Measurements from ENCODE around the gene PRSS33.
A peak's percentile ranks its signal among the peaks of the same experiment; 100 is the strongest.

The PRSS33 gene

DNA sequence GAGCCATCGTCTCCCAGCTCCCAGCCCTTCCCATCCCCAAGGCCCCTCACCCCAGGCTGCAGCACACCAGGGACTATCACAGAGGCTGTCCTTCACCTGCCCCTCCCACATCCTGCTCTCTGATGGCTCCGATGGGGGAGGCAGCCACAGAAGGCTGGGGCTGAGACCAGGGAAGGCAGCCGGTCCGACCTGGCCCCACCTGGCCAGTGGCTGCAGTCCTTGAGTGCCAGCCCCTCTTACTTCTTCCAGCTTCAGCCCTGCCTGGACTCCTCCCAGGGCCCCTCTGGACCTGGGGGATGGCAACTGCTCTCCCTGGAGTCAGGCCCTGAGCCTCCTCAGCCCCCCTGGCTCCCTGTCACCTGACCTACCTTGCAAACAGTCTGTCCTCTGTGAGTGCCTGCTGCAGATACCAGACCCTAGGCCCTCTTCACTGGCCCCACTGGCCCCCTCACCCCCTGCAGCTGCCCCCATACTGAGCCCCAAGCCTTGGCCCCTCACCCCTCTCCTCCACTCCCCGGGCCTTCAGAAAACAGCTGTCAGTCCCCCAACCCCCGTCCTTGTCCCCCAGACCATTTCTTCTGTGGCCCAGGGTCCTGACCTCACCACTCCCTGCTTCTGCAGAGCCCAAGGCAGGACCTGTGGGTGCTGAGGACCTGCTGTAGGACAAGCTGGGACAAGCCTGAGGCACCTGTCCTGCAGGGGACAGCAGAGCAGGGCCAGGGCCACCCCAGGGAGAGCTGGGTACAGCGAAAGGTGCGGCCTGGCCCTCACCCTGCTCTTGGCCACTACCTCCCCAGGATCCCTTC lies 47.5 kb downstream of the PRSS33 start:
- no peak for DNase-seq

GRCh38 chr16:2738615-2739014 lies 48.7 kb downstream of the PRSS33 start:
- DNase-seq: no peak

DNA sequence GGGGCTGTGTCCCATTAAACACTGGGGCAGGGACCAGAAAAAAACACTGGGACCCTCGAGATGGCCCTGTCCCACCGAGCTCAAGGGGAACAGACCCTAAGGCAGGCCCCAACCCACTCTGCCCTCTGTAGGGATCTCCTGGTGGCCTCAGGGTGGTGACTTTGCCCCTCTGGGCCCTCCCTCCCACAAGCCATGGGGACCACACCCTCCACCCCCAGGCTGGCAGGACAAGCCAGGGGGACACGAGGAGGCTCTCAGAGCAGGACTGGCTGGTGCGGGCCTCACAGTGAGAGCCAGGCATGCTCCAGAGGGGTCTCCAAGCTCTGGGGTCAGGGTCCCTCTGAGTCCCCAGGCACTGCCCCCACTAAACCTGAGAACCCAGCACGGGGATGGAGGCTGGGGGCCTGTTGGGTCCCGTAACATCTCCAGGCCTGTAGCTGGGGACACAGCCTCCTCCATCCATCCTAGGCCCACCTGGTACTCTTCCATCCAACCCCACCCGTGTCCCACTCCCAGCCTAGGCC lies 49.4 kb downstream of the PRSS33 start:
- no peak for DNase-seq

DNA sequence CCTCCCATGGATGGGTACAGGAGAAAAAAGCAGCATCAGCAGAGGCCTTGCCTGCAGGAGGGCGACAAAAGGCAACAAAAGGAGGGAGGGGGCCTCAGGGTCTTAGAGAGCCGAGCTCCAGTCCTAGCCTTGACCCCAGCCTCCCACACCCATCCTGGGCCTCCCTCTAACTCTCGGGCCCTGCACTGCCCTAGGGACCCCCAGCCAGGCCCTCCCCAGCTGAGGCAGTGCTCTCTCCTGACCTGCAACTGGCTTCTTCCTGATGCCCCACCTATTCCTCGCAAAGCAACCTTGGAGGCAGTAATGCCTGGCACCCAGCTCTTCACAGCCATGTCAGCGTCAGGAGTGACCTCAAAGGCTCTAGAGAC lies 50.1 kb downstream of the PRSS33 start:
- DNase-seq: no peak

- DNase-seq: no peak
Observed at GRCh38 chr16:2736476-2737237, 50.7 kb downstream of the PRSS33 start.

GRCh38 chr16:2734844-2735515 lies 52.4 kb downstream of the PRSS33 start:
- peak; percentile 45 for DNase-seq
